Islet of Langerhans (tissue), 1 donor: ENCODE measurements around the gene LDAH.

Source experiments
- FAIRE-seq: peaks from one replicate; lab custom pipeline; 2011; peaks lifted over from hg19 to GRCh38; lab: Jason Lieb, UNC

The LDAH gene

DNA sequence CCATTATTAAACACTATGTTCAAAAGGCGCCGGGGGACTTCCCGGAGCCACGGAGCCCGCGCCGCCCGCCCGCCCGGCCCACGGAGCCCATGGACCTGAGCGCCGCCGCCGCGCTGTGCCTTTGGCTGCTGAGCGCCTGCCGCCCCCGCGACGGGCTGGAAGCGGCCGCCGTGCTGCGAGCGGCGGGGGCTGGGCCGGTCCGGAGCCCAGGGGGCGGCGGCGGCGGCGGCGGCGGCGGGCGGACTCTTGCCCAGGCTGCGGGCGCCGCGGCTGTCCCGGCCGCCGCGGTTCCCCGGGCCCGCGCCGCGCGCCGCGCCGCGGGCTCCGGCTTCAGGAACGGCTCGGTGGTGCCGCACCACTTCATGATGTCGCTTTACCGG, 155.8 kb downstream of the LDAH start:
- no peak for FAIRE-seq

DNA sequence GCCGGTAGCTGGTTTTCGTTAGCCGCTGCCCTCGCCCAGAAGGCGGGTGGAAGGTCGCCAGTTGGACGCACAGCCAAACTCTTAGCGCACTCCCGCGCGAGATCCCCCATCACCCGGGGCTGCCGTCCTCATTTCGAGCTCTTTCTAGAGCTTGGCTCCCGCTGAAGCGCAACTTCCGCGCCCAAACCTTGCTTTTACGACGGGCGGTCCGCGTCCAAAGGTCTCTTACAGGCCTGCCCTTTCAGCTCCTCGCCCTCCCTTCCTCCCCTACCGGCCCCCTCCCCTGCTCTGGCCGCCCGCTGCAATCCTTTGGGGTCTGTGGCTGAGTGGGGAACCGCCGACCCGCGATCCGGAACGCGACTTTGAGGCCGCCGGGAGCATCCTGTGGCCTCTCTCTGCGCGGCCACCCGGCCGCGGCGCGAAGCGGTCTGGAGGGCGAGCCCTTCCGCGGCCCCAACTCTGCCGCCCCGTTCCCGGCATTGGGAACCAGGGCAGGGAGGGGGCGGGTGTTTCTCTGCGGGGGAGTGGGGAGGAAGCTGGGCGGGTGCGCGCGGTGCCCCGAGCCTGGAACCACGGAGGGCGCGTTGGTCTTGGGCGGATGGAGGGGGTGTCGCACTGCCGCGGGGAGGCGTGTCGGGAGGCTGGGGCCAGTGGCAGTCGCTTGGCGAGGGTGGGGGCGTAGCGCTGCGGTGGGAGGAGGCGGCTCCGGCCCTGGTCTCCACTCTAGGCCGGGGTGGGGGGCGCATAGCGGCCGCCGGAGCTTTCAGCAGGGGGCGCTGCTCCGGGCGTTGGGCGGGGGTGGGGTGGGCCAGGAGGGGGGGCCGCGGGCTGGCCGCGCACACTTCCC, 156.4 kb downstream of the LDAH start, which contains the start of gene GDF7:
Gene GDF7, plus strand, starts transcription at position 841 of the 847 bp plus-strand sequence. CDS start 96 bp downstream, outside the sequence.
- FAIRE-seq, result no peak

GRCh38 chr2:20666005-20666303, 156.9 kb downstream of the LDAH start:
- no peak for FAIRE-seq

DNA sequence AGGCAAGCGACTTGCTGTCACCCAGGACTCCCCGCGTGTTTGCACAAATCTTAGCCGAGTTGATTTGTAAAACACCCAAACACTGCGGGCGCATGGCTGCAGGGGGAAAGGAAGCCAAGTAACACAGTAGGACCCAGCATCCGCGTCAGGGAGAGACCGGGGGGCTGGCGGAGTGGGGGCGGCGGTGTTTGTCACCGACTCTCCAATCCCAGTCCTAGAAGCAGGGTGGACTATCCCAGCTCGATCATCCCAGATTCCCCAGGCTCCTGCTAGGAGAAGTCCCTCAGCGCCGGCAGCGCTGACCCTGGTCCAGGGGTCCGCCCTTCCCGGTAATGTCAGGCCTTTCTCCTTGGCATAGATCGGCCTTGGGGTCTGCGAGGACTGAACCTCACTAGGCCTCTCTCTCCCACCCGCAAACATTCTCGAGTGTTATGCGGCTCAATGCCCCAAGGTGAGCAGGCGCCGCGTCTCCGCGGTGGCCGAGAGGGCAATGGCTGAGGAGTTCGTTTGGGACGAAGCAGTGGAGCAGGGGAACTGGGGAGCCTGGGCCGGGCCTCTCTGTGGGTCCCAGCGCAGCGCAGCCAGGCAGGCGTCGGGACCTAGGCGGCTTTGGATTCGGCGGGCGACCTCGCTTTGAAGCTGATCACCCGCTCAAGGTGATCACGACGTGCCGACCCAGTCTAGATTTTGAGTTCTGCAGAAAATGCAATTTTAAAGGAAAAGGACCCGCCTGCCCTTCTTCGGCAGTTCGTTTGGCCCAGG, 157.5 kb downstream of the LDAH start:
- FAIRE-seq, result no peak

DNA sequence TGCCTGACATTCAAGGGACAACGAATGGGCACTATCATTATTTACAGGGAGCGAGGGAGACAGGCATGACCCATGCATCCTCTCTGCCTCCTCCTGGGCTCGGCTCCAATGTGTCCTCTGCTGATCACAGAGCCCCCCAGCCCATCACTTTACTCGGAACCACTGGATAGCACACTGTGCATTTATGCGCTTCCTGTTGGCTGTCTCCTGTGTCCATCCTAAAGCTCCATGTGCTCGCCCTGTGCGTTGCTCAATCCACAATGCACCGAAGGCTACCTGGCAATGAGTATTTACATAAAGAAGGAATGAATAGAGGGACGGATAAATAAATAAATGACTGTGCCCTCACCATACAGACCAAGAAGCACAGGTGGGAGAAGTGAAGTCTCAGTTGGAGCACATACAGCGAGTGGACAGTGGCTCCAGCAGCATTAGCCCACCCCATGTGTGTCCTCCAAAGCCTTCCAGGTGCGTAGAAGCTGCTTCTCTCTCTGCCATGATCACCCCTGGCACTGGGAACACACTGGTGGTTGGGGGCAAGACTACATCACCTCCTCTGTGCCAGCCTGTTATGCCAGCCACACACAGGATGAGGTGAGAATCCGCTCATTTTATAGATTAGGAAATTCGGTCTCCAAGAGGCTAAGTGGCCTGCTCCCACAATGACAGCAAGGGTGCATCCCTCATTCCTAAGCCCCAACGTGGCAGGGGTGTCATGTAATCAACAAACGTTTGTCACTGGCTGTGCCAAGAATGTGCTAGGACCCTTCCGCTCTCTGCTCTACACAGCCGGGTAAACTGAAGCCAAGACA, 158.3 kb downstream of the LDAH start:
- FAIRE-seq, result no peak

GRCh38 chr2:20664071-20664390, 158.9 kb downstream of the LDAH start:
- FAIRE-seq, result no peak

DNA sequence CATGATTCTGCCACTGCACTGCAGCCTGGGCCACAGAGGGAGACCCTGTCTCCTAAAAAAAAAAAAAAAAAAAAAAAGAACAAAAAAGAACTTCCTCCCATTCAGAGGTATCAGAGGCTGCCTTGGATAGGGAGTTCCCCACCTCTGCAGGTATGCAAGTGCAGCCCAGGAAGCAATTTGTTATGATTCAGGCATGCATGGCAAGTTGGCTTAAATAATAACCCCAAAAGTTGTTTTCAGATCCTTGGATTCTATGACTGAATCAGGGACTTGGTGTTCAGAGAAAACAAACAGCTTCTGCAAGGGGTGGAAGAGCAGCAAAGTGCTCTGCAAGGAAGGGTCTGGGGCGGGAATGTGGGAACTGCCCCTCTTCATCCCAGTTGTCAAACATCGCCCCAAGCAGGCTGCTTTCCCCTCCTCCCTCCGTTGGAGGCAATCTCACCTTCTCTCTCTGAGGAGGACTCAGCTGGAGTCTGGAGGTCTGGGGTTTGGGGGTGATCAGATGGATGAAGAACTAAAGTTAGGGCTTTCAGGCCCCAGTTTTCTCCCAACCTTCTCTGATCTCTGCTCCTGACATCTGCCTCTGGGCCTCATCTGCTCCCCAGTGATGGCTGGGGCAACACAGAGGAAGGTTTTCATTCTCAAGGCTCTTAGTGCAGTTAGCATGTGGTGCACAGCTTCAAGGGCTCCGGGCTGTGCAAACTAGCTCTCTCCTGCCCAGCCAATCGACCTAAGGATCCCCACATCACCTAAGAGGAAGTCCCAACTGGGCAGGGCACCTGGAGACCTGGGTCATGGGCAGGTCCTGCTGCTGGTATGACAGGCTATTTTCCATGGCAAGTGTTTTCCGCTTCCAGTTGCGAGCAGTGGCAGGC, 159.5 kb downstream of the LDAH start:
- no peak for FAIRE-seq

- FAIRE-seq, result no peak
Measured at GRCh38 chr2:20662308-20662937, 160.5 kb downstream of the LDAH start.

GRCh38 chr2:20661421-20662307, 161.2 kb downstream of the LDAH start:
- FAIRE-seq, result no peak

- FAIRE-seq, result no peak
Measured at GRCh38 chr2:20660506-20661420, 162.1 kb downstream of the LDAH start.

GRCh38 chr2:20657522-20658235, 165.2 kb downstream of the LDAH start:
- no peak for FAIRE-seq

GRCh38 chr2:20656561-20656960, 166.3 kb downstream of the LDAH start:
- no peak for FAIRE-seq

- FAIRE-seq, result no peak
Measured at GRCh38 chr2:20654535-20654813, 168.4 kb downstream of the LDAH start.

DNA sequence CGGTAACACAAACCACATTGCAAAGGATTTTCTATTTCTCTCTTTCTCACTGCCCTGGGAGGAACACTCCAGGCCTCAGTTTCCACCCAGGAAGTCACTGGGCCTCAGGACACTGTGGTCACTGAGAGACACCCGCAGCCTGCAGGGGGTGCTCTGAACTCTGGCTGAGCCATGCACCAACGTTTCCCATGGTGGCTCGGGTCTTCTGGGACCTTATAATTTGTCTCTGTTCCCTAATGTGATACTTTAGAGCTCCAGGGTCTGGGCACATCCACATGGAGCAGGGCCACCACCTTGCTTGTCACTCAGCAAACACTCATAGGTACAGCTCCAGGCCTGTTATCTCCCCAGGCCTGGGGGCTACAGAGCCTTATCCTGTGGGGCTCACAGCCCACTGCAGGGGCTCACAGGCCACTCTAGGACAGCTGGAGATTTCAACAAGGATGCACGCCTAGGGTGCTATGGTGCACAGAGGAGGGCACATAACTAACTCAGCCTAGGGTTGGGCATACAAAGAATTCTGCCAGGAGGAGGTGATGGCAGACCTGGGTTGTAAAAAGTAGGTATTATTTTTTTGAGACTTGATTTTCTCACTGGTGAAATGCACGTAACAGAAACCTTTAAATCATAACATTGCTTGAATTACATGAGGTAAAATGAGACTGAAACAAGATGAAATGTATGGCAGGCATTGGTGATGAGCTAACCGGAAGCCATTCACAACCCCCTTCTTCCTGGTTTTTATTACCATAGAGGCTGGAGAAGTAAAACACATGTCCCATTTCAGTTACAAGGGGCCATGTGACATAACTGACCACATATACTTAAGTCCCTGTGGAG, 169.0 kb downstream of the LDAH start:
- no peak for FAIRE-seq

DNA sequence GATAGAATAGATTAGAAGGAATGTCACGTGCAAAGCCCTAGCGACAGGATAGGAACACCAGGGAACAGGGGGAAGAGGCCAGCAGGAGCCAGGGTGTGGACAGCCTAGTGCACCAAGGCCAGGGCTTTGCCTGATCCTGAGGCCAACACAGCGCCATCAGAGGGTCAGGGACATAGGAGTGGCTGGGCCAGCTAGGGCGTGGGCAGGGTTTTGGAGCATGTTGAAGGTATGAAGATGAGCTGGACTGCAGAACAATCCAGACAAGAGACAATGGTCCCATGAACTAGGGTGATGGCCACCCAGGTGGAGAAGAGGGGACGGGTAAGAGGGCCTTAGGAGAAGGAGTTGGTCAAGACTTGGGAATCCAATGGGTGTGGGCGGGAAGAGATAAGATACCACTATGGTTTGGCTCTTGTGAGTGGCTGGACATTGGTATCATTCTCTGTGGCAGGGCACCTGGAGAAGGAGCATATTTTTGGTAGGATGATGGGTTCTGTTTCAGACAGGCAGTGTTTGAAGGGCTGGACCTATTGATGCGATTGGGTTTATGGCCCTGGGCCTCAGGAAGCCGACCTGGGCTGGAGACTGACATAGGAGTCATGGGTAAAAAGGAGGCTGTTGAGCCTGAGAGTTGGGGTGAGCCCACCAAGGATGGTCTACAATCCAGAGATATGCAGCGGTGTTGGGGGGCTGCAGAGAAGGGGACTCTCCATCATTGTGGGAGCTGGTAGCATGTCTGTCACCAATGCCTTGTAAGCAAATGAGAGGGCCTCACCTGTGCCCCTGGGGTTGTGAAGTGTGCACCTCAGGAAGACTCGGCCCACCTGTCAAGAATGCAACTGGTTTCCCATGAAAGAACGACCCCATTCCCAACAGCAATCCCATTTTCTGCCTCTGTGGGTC, 170.0 kb downstream of the LDAH start:
- FAIRE-seq, result no peak

DNA sequence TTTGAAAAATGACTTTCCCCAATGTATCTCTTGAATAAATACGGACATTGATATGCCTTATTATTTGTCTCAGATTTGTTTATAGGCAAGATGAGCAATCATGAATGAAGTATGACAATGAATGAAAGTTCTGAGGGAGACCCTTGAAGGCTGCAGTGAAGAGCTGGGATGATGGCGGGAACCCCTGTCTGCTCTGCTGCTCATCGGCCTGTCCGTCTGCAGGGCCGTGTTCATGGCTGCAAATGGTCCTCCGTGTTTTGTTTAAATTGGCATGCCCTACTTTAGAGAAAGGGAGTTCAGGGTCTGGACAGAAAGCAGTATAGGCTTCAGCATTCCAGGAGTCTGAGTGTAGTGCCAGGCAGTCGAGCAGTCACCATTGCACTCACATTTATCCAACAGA, 170.8 kb downstream of the LDAH start:
- no peak for FAIRE-seq

DNA sequence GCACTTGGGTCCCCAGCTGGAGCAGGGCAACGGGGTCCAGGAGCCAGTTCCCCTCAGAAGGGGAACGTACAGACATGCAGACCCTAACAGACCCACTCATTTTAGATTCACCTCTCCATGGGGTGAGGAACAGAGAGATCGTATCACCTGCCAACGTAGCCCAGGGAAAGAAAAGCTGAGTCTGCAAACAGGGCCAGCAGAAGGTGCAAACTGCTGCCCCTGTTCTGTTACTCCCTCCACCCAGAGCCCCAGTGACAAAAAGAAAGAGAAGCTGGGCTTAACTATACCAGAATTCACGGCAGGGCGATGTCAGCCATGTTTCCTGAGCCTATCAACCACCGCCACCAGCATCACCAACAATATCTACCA, 171.2 kb downstream of the LDAH start:
- FAIRE-seq, result no peak
